Calu3 (cell line): Measurements from ENCODE around the gene SAMD4A. TPM values are rescaled to one million over a fixed set of nuclear protein-coding genes. Genes with fewer than 3 reads are reported as not detected.
A peak's percentile ranks its signal among the peaks of the same experiment; 100 is the strongest.

Experiments used
- BruUV-seq: library from RNA; stranded (reverse); fragments of 400-500 nt; replicated peaks from 2 replicates; lab custom pipeline; 2021; lab: Mats Ljungman, UMichigan
- CTCF ChIA-PET: fragments of 300-600 bp; sonication (Branson Sonifier 250); formaldehyde crosslinking; loops from one replicate; lab custom pipeline; 2022; ENCODE audit warnings: antibody characterized with exemption; lab: Charles Lee
- DNase-seq: peaks from one replicate; pipeline ENCODE4 v3.0.0; 2022
- H3K27ac Mint-ChIP-seq: one replicate; pipeline ENCODE4 v1.8.0; 2022; ENCODE audit warnings: mixed read lengths; ENCODE audit not compliant: unreplicated experiment
- H3K27me3 Mint-ChIP-seq: one replicate; pipeline ENCODE4 v1.8.0; 2022; ENCODE audit warnings: mixed read lengths; ENCODE audit not compliant: unreplicated experiment
- H3K36me3 Mint-ChIP-seq: one replicate; pipeline ENCODE4 v1.8.0; 2022; ENCODE audit warnings: mild to moderate bottlenecking, moderate library complexity, mixed read lengths; ENCODE audit not compliant: insufficient read depth, unreplicated experiment
- H3K4me1 Mint-ChIP-seq: one replicate; pipeline ENCODE4 v1.8.0; 2022; ENCODE audit warnings: mild to moderate bottlenecking, low read depth, mixed read lengths; ENCODE audit not compliant: unreplicated experiment
- H3K4me3 Mint-ChIP-seq: one replicate; pipeline ENCODE4 v1.8.0; 2022; ENCODE audit warnings: mild to moderate bottlenecking, low read depth, moderate library complexity, mixed read lengths; ENCODE audit not compliant: unreplicated experiment
- H3K9me3 Mint-ChIP-seq: one replicate; pipeline ENCODE4 v1.8.0; 2022; ENCODE audit warnings: low read depth, mixed read lengths; ENCODE audit not compliant: unreplicated experiment
- CTCF ChIP-seq: fragments of 200-600 bp; IDR thresholded peaks from one replicate; pipeline ENCODE4 v1.8.0; 2022; ENCODE audit warnings: antibody characterized with exemption; ENCODE audit not compliant: unreplicated experiment
- intact Hi-C: fragments of 100-400 bp; cut with micrococcal nuclease; formaldehyde crosslinking; loops from one replicate; pipeline ENCODE4 v1.10.0; 2022; ENCODE audit not compliant: unreplicated experiment
- total RNA-seq: library from RNA; stranded (reverse); gene quantifications from 2 replicates; pipeline ENCODE4 v1.2.3, GENCODE V29; 2022

SAMD4A gene
- total RNA-seq, 1 experiment from 2014 or later = 14.4 TPM

GRCh38 chr14:54776361-54777001 is 209.6 kb downstream of the SAMD4A start:
- intact Hi-C loops = no loop called here
- Mint-ChIP-seq H3K9me3 (no peaks in the 10 kb centered on the region), H3K36me3 (peaks cover 7% of the 10 kb centered on the region), H3K27ac (no peak overlapping the region), H3K27me3 (no peaks in the 10 kb centered on the region), H3K4me3 (no peak overlapping the region), H3K4me1 (peaks cover 34% of the 10 kb centered on the region)
- no TSS peak for BruUV-seq
- TF ChIP-seq CTCF = no peak
- CTCF ChIA-PET = no interaction called here
- DNase-seq = peak; percentile 55

DNA sequence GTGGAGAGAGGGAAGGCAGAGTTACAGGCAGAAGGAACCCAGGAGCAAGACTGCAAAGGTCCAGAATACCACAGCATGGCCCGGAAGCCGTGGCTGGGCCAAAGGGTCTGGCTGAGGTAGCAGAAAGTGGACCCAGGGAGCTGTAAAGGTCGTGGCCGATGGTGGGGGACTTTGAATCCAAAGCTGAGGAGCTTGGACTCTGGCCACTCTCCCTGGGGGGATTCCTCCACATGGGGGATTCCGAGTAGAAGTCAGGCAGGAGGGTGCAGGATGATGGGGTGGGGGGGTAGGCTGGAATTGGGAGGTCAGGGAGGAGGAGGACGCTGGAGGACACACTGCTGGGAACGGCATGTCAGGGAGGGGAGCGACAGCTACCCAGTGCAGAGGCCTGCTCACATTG is 210.5 kb downstream of the SAMD4A start:
- Mint-ChIP-seq H3K27ac (no peak overlapping the region), H3K4me3 (no peak overlapping the region), H3K9me3 (no peaks in the 10 kb centered on the region), H3K36me3 (peaks cover 7% of the 10 kb centered on the region), H3K27me3 (no peaks in the 10 kb centered on the region), H3K4me1 (peaks cover 30% of the 10 kb centered on the region)
- CTCF ChIA-PET = no interaction called here
- BruUV-seq = no TSS peak
- intact Hi-C loops = no loop called here
- DNase-seq = no peak
- TF ChIP-seq CTCF = no peak

DNA sequence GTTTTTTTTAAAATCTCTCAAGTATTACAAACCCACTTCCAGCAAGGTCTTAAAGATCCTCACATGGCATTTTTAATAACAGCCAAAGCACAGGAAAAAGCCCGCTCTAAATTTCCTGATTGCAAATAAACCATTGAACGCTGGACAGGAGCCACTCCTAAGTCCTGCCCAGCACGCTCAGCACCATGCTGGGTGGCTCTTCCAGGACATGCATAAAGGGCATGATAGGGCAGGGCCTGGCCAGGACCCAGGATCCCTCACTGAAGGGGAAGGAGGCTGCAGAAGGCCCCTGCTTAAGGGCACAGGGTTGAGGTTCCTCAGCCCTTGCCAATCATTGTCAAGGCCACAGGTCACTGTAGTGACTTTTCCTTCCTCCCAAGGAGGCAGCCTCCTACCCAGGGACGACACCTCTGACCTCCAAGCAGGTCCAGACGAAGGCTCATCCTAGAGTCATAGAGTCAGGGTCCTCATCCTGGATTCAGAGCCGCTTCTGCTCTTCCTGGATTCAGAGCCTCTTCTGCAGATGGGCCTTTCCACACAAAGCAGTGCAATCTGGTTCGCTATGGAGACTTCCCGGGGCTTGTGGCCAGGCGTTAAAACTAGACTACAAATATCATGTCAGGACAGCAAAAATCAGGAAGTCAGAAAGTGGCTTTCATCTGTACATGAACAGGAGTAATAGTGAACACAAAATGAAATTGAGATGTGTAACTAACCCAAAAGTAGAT is 211.9 kb downstream of the SAMD4A start:
- BruUV-seq = no TSS peak
- H3K36me3 Mint-ChIP-seq = no peaks in the 10 kb centered on the region
- CTCF ChIA-PET = no interaction called here

GRCh38 chr14:54781080-54781479 is 214.2 kb downstream of the SAMD4A start:
- BruUV-seq = no TSS peak
- H3K27ac Mint-ChIP-seq = no peak overlapping the region
- CTCF ChIA-PET = no interaction called here
- H3K36me3 Mint-ChIP-seq = no peaks in the 10 kb centered on the region
- no peaks in the 10 kb centered on the region for H3K9me3 Mint-ChIP-seq
- peaks cover 11% of the 10 kb centered on the region for H3K4me1 Mint-ChIP-seq
- no peak for DNase-seq
- H3K27me3 Mint-ChIP-seq = no peaks in the 10 kb centered on the region
- no peak for TF ChIP-seq CTCF
- intact Hi-C loops = no loop called here
- no peak overlapping the region for H3K4me3 Mint-ChIP-seq

More for the DNA sequence above, 211.9 kb downstream of the SAMD4A start:
- DNase-seq = no peak
- Mint-ChIP-seq H3K9me3 (no peaks in the 10 kb centered on the region), H3K4me3 (no peak overlapping the region), H3K4me1 (peaks cover 16% of the 10 kb centered on the region), H3K27me3 (no peaks in the 10 kb centered on the region), H3K27ac (no peak overlapping the region)
- intact Hi-C loops = no loop called here
- no peak for TF ChIP-seq CTCF
